Urinary bladder (tissue), 4 donors: Measurements from ENCODE around the gene LRRC4B. TPM values are rescaled to one million over a fixed set of nuclear protein-coding genes. Genes with fewer than 3 reads are reported as not detected.
"Not testable (repeated sequence)": the region's sequence is repeated elsewhere in the genome, so short reads cannot be mapped to it uniquely, and the experiment has no call there.

ENCODE experiments used
- DNase-seq: peaks from one replicate; pipeline ENCODE4 v3.0.0-alpha.2; 2015; ENCODE audit errors: extremely low spot score
- H3K27ac ChIP-seq: one replicate; pipeline ENCODE4 v1.5.1; 2013; ENCODE audit warnings: low read depth, mild to moderate bottlenecking, moderate library complexity
- H3K36me3 ChIP-seq: one replicate; pipeline ENCODE4 v1.6.1; 2013; ENCODE audit warnings: mild to moderate bottlenecking, moderate library complexity; ENCODE audit not compliant: insufficient read depth
- H3K4me1 ChIP-seq: one replicate; pipeline ENCODE4 v1.6.1; 2013; ENCODE audit warnings: mild to moderate bottlenecking, moderate library complexity; ENCODE audit not compliant: insufficient read depth
- H3K4me3 ChIP-seq: one replicate; pipeline ENCODE4 v1.5.1; 2013; ENCODE audit warnings: low read depth, low read length
- WGBS: extraction: QIAGEN DNeasy Blood & Tissue Kit; methylation state at CpG from one replicate; pipeline ENCODE4 v1.1.7; 2013; 5-methylcytosine and 5-hydroxymethylcytosine counted together
- polyA plus RNA-seq: library from polyadenylated mRNA; stranded (reverse); fragments of 200-250 nt; gene quantifications from one replicate; pipeline ENCODE4 v1.2.3, GENCODE V29; 2013
- total RNA-seq: library from RNA; depleted of rRNA; stranded (reverse); fragments of >200 nt; gene quantifications from one replicate; pipeline ENCODE4 v1.2.3, GENCODE V29; 2014
- donor health status: healthy with polysubstance abuse.
- donor health status: healthy.

LRRC4B gene
- total and polyA plus RNA-seq, 2 donors = 12.8 to 14.5 TPM

DNA sequence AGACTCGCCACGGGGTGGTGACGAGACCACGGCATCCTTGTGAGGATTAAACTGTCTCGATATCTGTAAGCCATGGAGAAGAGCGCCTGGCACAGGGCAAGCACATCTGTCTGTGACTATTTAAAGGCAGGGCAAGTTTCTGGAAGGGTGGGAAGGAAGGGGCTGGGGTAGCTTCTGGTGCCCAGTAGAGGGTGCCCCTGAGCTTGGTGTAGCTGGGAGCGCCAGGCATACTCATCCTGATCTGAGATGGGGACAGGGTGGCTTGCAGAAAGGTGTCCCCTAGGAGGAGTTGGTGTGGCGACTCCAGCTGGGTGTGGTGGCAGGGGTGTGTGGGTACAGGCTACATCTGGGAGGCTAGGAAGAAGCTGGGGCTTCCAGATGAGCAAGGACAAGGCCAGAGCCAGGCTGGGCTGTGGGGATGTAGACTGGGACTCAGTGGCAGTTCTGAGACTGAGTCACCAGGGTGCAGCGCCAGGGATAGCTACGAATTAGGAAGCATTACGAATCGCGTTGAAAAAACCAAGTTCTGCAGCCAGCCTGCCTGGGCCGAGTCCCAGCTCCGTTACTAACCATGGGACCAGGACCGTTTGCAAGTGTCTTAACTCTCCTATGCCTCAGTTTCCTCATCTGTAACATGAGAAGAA, 31.5 kb downstream of the LRRC4B start:
- DNase-seq = no peak
- Histone ChIP-seq H3K36me3 (no peaks in the 10 kb centered on the region), H3K4me3 (no peak overlapping the region), H3K4me1 (no peaks in the 10 kb centered on the region), H3K27ac (no peak overlapping the region)
- 93% methylated on average over 16 of the region's 16 CpGs for WGBS

DNA sequence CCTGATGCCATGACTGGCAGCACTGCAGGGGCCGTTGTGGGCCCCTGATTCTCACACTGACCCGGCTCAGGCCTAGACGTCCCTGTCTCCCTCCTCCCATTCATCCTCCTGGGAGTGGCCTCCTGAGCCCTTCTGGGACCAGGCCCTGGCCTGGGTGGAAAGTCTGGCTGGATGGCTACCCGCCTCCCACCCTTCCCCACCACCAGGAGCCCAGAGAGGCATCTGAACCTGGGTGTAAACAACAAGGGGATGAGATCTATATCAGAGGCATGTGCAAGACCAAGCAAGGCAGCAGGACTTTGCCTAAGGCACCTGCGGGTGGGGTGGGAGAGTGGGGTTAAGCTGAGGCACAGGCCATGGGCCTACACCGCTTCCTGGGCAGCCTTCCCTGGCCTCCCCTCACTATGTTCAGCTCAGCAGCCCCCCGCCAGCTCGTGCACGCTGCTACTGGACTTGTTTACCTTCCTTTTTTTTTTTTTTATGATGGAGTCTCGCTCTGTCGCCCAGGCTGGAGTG, 32.5 kb downstream of the LRRC4B start:
- WGBS = 65% methylated on average over 11 of the region's 11 CpGs
- Histone ChIP-seq H3K4me1 (no peaks in the 10 kb centered on the region), H3K36me3 (no peaks in the 10 kb centered on the region)

DNA sequence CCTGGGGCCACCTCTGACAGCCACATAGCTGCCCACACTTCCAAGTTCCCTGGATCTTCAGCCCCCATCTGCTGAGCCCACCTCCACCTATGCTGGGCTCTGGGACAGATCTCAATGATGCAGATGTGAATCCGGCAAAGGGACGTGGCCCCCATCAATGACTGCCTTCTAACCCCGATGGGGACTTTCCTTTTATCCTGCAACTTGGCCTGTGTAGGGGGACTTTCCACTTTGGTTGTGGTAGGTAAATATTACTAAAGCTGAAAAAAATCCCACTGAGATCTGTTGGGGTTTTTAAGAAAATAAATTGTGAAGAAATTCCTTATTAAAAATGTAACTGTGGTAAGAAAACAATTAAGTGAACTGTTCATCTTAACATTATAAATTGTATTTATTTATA, 33.8 kb downstream of the LRRC4B start:
- DNase-seq = no peak
- Histone ChIP-seq H3K4me3 (no peak overlapping the region), H3K4me1 (no peaks in the 10 kb centered on the region), H3K36me3 (no peaks in the 10 kb centered on the region), H3K27ac (no peak overlapping the region)
- WGBS = 92% methylated on average over 3 of the region's 3 CpGs

More for the DNA sequence above, 32.5 kb downstream of the LRRC4B start:
- DNase-seq = no peak
- H3K27ac ChIP-seq = no peak overlapping the region
- no peak overlapping the region for H3K4me3 ChIP-seq

DNA sequence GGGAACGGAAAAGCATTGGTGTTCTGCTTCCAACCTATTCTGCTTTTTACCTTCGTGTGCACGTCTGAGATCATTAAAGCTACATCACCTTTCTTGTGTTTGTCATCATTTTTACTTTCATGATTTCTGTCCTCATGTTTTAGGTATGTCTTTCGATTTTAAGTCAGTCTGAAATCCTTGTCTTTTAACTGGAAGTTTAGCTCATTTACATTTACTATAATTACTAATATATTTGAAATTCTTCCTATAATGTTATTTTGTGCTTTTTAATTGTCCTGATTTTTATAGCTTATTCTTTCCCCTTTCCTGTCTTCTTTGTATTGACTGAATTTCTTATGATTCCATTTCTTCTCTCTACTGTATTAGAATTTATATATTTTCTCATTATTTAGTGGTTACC, 35.3 kb downstream of the LRRC4B start:
- WGBS = 91% methylated on average over 4 of the region's 4 CpGs
- H3K4me3 ChIP-seq = no peak overlapping the region
- H3K36me3 ChIP-seq = no peaks in the 10 kb centered on the region
- H3K27ac ChIP-seq = no peak overlapping the region
- no peak for DNase-seq
- H3K4me1 ChIP-seq = no peaks in the 10 kb centered on the region

DNA sequence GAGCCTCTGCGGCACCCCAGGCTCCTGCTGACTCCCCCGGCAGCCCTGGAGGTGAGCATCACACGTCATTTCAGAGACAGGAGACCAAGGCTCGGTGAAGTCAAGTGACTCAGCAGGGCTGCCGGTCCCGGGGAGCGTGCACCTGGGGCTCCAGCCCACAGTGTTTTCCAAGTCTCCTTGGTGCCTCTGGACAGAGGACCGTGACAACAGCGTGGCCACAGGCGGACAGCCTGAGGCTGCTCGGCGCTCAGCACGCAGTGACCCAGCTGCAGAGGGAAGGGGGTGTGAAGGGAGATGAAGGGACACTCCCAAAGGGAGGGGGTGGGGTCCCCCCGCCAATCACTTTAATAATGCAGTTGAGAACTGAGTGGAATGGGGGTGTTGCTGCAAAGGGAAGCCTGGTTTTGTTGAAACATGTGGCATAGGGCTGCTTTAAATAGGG, 37.0 kb downstream of the LRRC4B start:
- DNase-seq = no peak
- no peak overlapping the region for H3K27ac ChIP-seq
- 71% methylated on average over 14 of the region's 14 CpGs for WGBS
- no peaks in the 10 kb centered on the region for H3K36me3 ChIP-seq
- H3K4me1 ChIP-seq = no peaks in the 10 kb centered on the region
- H3K4me3 ChIP-seq = no peak overlapping the region

DNA sequence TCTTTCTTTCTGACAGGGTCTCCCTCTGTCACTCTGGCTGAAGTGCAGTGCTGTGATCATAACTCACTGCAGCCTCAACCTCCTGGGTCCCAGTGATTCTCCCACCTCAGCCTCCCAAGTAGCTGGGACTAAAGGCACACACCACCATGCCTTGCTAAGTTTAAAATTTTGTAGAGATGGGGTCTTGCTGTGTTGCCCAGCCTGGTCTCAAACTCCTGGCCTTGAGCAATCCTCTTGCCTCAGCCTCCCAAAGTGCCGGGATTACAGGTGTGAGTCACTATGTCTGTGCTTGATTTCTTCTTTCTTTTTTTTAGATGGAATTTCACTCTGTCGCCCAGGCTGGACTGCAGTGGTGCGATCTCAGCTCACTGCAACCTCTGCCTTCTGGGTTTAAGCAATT, 40.2 kb downstream of the LRRC4B start:
- H3K36me3 ChIP-seq, H3K27ac ChIP-seq, DNase-seq, H3K4me1 ChIP-seq, H3K4me3 ChIP-seq: not testable (repeated sequence)
- 93% methylated on average over 3 of the region's 3 CpGs for WGBS

DNA sequence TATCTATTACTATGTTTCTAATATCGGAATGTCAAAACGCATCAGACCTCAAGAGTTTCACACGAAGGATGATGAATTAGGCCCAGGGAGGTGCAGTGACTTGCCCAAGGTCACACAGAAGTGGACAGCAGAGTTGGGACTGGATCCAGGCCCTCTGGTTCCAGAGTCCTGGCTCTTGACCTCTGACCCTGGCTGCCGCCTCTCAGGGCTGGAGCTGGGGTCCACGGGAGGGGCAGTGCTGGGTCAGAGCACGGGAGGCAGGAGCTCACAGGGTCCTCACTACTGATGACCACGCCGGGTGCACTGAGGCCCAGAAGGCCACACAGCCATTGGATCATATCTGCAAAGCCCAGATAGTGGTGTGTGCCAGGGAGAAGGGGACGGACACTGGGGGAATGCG, 45.4 kb downstream of the LRRC4B start:
- no peak for DNase-seq
- Histone ChIP-seq H3K36me3 (no peaks in the 10 kb centered on the region), H3K4me1 (no peaks in the 10 kb centered on the region), H3K4me3 (no peak overlapping the region), H3K27ac (no peak overlapping the region)
- 90% methylated on average over 10 of the region's 10 CpGs for WGBS

DNA sequence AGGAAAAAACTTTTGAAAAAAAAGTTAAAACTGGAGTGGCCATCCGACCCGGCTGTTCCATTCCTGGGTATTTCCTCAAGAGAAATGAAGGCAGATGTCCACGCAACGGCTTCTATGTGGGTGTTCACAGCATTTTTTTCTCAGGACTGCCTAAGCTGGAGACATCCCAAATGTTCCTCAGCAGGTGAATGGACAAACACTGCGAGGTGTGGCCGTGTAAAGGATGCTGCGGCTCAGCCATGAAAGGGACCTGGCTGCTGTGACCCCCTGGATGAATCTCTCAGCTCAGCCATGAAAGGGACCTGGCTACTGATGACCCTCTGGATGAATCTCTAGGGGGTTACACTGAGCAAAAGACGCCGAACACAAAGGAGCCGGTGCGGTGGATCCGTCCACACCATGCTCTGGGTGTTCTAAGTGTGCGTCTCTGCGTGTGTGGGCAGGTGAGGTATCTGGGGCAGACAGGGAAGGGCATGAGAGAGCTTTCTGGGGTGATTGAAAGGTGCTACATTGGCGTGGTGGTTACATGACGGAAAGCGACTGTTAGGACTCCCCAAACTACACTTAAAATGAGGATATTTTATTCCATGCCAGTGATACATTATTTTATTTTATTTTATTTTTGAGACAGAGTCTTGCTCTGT, 47.3 kb downstream of the LRRC4B start:
- DNase-seq = no peak

DNA sequence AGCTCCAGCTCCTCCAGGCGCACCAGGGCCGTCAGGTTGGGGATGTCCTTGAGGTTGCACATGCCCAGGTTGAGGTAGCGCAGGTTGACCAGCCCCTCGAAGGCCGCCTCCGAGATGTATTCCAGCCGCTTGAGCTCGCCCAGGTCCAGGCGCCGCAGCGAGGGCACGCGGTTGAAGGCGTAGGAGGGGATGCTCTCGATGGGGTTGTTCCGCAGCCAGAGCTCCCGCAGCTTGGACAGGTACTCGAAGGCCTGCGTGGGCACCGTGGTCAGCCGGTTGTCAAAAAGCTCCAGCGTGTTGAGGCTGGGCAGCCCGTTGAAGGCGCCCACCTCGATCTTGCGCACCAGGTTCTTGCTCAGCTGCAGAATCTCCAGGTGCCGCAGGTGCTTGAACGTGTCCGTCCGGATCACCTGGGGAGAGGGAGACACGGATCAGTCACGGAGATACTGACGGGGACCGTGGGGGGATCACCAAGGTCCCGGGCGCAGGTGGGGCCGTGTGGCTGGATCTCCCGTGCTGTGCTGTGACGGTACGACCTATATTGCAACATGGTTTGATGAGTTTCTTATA, 49.1 kb downstream of the LRRC4B start:
- H3K36me3 ChIP-seq = peaks cover 1% of the 10 kb centered on the region
- no peak overlapping the region for H3K4me3 ChIP-seq
- 97% methylated on average over 40 of the region's 40 CpGs for WGBS
- DNase-seq = no peak
- no peak overlapping the region for H3K27ac ChIP-seq
- no peaks in the 10 kb centered on the region for H3K4me1 ChIP-seq

More for the DNA sequence above, 47.3 kb downstream of the LRRC4B start:
- H3K27ac ChIP-seq = no peak overlapping the region
- H3K4me1 ChIP-seq = no peaks in the 10 kb centered on the region
- WGBS = 89% methylated on average over 17 of the region's 17 CpGs
- H3K4me3 ChIP-seq = no peak overlapping the region
- H3K36me3 ChIP-seq = peaks cover 1% of the 10 kb centered on the region

DNA sequence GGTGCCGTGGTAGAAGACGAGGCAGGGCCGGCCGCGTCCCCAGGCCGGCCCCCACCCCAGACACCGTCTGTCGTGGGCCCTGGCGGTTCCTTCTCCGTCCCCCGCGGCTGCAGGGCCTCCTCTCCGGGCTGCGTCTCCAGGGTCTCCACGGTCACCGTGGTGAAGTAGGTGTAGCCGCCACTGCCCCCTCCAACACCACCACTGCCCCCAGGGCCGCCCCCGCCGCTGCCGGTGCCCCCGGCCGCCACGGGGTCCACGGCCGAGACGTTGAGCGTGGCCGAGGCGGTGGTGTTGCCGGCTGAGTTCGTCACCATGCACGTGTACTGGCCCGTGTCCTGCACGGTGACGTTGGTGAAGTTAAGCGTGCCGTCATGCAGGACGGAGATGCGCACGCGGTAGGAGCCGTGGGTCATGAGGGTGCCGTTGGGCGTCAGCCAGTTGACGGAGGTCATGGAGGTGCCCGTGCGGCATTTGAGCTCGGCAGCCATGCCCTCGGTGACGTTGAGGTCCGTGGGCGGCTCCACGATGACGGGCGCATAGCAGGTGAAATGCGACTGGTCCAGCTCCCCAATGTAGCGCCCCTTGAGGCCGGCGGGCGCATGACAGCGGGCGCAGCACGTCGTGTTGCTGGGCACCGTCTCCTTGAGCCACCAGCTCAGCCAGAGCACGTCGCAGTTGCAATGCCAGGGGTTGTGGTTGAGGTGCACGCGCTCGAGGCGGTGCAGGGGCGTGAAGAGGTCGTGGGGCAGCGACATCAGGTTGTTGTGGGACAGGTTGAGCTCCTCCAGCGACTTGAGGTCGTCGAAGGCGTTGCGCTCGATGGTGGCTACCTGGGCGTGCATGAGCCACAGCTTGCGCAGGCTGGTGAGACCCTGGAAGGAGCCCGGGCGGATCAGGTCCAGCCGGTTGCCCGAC, 49.9 kb downstream of the LRRC4B start:
- H3K36me3 ChIP-seq = peaks cover 1% of the 10 kb centered on the region
- no peaks in the 10 kb centered on the region for H3K4me1 ChIP-seq
- no peak for DNase-seq
- H3K27ac ChIP-seq = no peak overlapping the region
- 96% methylated on average over 87 of the region's 87 CpGs for WGBS
- H3K4me3 ChIP-seq = no peak overlapping the region

DNA sequence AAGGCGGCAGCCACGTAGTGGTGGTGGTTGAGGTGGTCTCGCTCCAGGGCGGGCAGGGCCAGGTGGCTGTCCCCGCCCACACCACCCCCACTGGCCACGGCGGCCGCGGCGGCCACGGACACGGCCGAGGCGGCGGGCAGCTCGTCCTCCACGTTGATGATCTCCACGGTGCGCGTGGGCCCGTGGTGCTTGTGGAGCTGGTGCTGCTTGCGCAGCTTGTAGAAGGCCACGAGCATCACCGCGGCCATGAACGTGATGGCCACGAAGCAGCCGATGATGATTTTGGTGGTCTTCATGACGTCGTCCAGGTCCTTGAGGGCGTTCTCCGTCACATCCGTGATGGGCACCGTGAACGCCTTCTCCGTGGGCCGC, 50.5 kb downstream of the LRRC4B start:
- WGBS = 97% methylated on average over 37 of the region's 37 CpGs
- no peak overlapping the region for H3K4me3 ChIP-seq
- DNase-seq = no peak
- no peak overlapping the region for H3K27ac ChIP-seq
- H3K36me3 ChIP-seq = peaks cover 1% of the 10 kb centered on the region
- no peaks in the 10 kb centered on the region for H3K4me1 ChIP-seq

DNA sequence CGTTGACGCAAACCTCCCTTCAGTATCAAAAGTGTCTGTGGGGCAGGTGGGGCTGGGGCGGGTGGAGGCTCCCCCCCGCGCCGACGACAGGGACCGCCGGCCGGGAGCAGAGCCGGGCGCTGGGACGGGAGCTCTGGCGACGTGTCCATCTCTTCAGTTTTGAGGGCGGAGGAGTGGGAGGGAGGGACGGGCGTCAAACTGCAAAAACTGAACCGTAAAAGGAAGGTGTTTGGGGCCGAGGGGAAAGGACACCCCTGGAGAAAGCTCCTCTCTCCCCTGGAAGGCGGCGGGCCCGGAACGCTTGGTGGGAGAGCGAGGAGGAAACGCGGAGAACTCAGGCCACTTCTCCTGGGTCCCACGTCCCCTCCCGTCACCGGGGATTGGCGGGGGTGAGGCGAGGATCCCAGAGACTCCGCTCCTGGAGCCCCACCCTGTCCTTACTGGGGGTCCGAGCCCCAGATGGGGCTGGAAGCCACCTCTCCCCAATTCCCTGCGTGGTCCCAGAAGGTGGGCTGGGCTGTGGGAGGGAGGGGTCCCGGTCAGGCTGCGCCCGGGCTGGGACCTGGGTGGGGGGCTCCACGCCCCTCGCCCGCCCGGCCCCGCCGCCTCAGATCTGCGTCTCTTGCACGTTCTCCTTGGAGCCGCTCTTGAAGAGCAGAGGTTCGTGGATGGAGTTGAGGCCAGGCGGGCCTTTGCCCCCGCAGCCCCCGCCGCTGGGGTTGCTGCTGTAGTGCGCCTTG, 51.1 kb downstream of the LRRC4B start:
- Histone ChIP-seq H3K27ac (no peak overlapping the region), H3K36me3 (peaks cover 1% of the 10 kb centered on the region), H3K4me3 (no peak overlapping the region), H3K4me1 (no peaks in the 10 kb centered on the region)
- DNase-seq = no peak
- 73% methylated on average over 53 of the region's 53 CpGs for WGBS

DNA sequence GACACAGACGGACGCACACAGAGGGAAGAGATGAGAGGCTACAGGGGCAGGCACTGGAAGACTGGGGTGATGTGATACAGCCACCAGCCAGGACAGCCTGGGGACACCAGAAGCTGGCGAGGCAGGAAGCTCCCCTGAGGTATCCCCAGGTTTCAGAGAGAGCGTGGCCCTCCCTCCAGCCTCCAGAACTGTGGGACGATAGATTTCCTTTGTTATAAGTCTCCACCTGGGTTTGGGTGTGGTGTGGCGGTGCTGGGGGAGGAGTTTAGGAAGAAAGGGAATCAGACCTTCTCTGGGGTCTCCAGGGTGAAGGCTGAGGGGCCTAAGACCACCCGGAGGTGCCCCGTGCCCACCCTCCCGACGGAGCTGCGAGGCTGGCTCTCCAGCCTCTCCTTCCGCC, 51.8 kb downstream of the LRRC4B start:
- peaks cover 1% of the 10 kb centered on the region for H3K36me3 ChIP-seq
- no peaks in the 10 kb centered on the region for H3K4me1 ChIP-seq
- no peak overlapping the region for H3K27ac ChIP-seq
- no peak for DNase-seq
- H3K4me3 ChIP-seq = no peak overlapping the region
- 66% methylated on average over 12 of the region's 12 CpGs for WGBS
